Right lobe of liver (tissue), 6 donors: ENCODE results near the gene TRIO. TPM values are rescaled to one million over a fixed set of nuclear protein-coding genes. Genes with fewer than 3 reads are reported as not detected.

Experiments
- ATAC-seq, 4 donors: fragments of 200-7000 bp; cut with Tn5 transposase; one replicate each; pipeline ENCODE4 v1.9.1; 2020; ENCODE audit warnings: mild to moderate bottlenecking in 4 of 4, moderate library complexity in 4 of 4
- DNase-seq, 3 donors: peaks; one replicate each; pipeline ENCODE4 v3.0.0-alpha.2; 2020
- H3K27ac ChIP-seq, 3 donors: fragments of 200-600 bp; one replicate each; pipeline ENCODE4 v1.8.0; 2022
- H3K27me3 ChIP-seq, 2 donors: fragments of 200-600 bp; one replicate each; pipeline ENCODE4 v1.8.0; 2022
- H3K36me3 ChIP-seq, 4 donors: fragments of 200-600 bp; sonication (generic) in 1 of 4; one replicate each; pipeline versions ENCODE4 v1.5.1 to v1.8.0; 2017 to 2022; ENCODE audit warnings: control low read depth in 1 of 4
- H3K4me1 ChIP-seq, 4 donors: fragments of 200-600 bp; sonication (generic) in 1 of 4; one replicate each; pipeline versions ENCODE4 v1.5.1 to v1.8.0; 2017 to 2022; ENCODE audit warnings: control low read depth in 1 of 4
- H3K4me3 ChIP-seq, 3 donors: fragments of 200-600 bp; one replicate each; pipeline ENCODE4 v1.8.0; 2022
- H3K9me3 ChIP-seq, 4 donors: fragments of 200-600 bp; sonication (generic) in 1 of 4; one replicate each; pipeline versions ENCODE4 v1.5.1 to v1.8.0; 2017 to 2022; ENCODE audit warnings: control low read depth in 1 of 4
- CTCF ChIP-seq, 4 donors: fragments of 200-600 bp in 3 of 4; fragments of 450-650 bp in 1 of 4; IDR thresholded peaks; one replicate each; pipeline versions ENCODE4 v1.5.1 to v1.8.0; 2016 to 2022; ENCODE audit warnings: antibody characterized with exemption in 4 of 4, mild to moderate bottlenecking in 2 of 4
- POLR2A ChIP-seq: fragments of 450-650 bp; IDR thresholded peaks from one replicate; pipeline ENCODE4 v1.6.1; 2017; ENCODE audit warnings: antibody characterized with exemption, mild to moderate bottlenecking
- WGBS: methylation state at CpG from one replicate; pipeline ENCODE4 v1.1.6; 2018; ENCODE audit warnings: low coverage, low lambda C conversion rate; ENCODE audit not compliant: insufficient coverage; ENCODE audit errors: missing lambda C conversion rate; 5-methylcytosine and 5-hydroxymethylcytosine counted together
- intact Hi-C, 2 donors: fragments of 100-400 bp; cut with DNase I; formaldehyde crosslinking; loops; one replicate each; pipeline versions ENCODE4 v1.11.2 to v1.14.1; 2022
- total RNA-seq, 6 experiments: library from RNA; depleted of rRNA in 2 of 6; stranded (reverse); fragments of >200 nt in 2 of 6; fragmentation: NEBNext Ultra II Directional in 3 of 6; extraction: Animal tissue kit (Norgen Biotek cat#: 25700) in 3 of 6; gene quantifications; one replicate each; pipeline versions ENCODE4 v1.1.0 to v1.2.4, GENCODE V29; 2016 to 2023
- donor health status: DM: no; HTN: yes; CAD: no.
- donor health status: DM: no; HTN: no; CAD: no.
- donor health status: DM: no; HTN: no; CAD: no.
- donor health status: DM: no; HTN: yes; CAD: no.
- donor health status: DM: no; HTN: yes; CAD: no.

TRIO gene
- total RNA-seq, 6 experiments from 2014 or later, result 34.7 to 63.5 (median 50.2) TPM

- no peaks in the 10 kb centered on the region for H3K27me3 ChIP-seq
- ATAC-seq (no peak), DNase-seq (no peak)
- H3K36me3 ChIP-seq, result peaks cover 0 to 50% (median 13%) of the 10 kb centered on the region in 4 donors
- H3K9me3 ChIP-seq, result no peaks in the 10 kb centered on the region
- H3K27ac ChIP-seq, result no peak overlapping the region
- 86% methylated on average over 2 of the region's 3 CpGs for WGBS
- H3K4me1 ChIP-seq, result no peaks in the 10 kb centered on the region
- TF ChIP-seq CTCF (IDR thresholded peaks at IDR 0.05), result no peak
- no peak for TF ChIP-seq POLR2A
- intact Hi-C loops, result no loop called here
- H3K4me3 ChIP-seq, result no peak overlapping the region
These were observed 329.9 kb downstream of the TRIO start for GRCh38 chr5:14472986-14473567.

GRCh38 chr5:14475045-14475444 is 331.9 kb downstream of the TRIO start:
- Histone ChIP-seq H3K36me3 (peaks cover 0 to 53% (median 15%) of the 10 kb centered on the region in 4 donors), H3K4me3 (no peak overlapping the region), H3K9me3 (no peaks in the 10 kb centered on the region), H3K27ac (no peak overlapping the region), H3K4me1 (no peaks in the 10 kb centered on the region), H3K27me3 (no peaks in the 10 kb centered on the region)
- no peak for TF ChIP-seq CTCF (IDR thresholded peaks at IDR 0.05)
- no peak for TF ChIP-seq POLR2A
- ATAC-seq (no peak), DNase-seq (no peak)
- intact Hi-C loops, result no loop called here
- 88% methylated on average over 4 of the region's 4 CpGs for WGBS

- Histone ChIP-seq H3K9me3 (no peaks in the 10 kb centered on the region), H3K27me3 (no peaks in the 10 kb centered on the region), H3K4me1 (no peaks in the 10 kb centered on the region), H3K27ac (no peak overlapping the region), H3K36me3 (peaks cover 0 to 63% (median 17%) of the 10 kb centered on the region in 4 donors), H3K4me3 (no peak overlapping the region)
- WGBS, result 80% methylated on average over 4 of the region's 4 CpGs
- ATAC-seq, result no peak
- TF ChIP-seq POLR2A, result no peak
- TF ChIP-seq CTCF (IDR thresholded peaks at IDR 0.05), result no peak
- DNase-seq, result no peak
- intact Hi-C loops, result no loop called here
These were observed 333.8 kb downstream of the TRIO start for GRCh38 chr5:14476786-14477435.

GRCh38 chr5:14479143-14479696 is 336.1 kb downstream of the TRIO start:
- no peak for DNase-seq
- H3K36me3 ChIP-seq, result peaks cover 7 to 63% (median 18%) of the 10 kb centered on the region in 4 donors
- 82% methylated on average over 3 of the region's 3 CpGs for WGBS
- no peaks in the 10 kb centered on the region for H3K9me3 ChIP-seq
- no peak overlapping the region for H3K27ac ChIP-seq
- no peaks in the 10 kb centered on the region for H3K27me3 ChIP-seq
- intact Hi-C loops, result no loop called here
- no peak overlapping the region for H3K4me3 ChIP-seq
- no peaks in the 10 kb centered on the region for H3K4me1 ChIP-seq
- no peak for TF ChIP-seq POLR2A
- no peak for TF ChIP-seq CTCF (IDR thresholded peaks at IDR 0.05)
- ATAC-seq, result no peak
